CD4-positive, alpha-beta T cell treated with Interleukin-6 for 4 hours (primary cell): ENCODE data around the gene NDUFS1.
A peak's percentile ranks its signal among the peaks of the same experiment; 100 is the strongest.
"Not testable (repeated sequence)": the region's sequence is repeated elsewhere in the genome, so short reads cannot be mapped to it uniquely, and the experiment has no call there.

Source experiments
- DNase-seq: peaks from one replicate; pipeline ENCODE4 v3.0.0-alpha.2; 2020; ENCODE audit warnings: mixed read lengths

The NDUFS1 gene

DNA sequence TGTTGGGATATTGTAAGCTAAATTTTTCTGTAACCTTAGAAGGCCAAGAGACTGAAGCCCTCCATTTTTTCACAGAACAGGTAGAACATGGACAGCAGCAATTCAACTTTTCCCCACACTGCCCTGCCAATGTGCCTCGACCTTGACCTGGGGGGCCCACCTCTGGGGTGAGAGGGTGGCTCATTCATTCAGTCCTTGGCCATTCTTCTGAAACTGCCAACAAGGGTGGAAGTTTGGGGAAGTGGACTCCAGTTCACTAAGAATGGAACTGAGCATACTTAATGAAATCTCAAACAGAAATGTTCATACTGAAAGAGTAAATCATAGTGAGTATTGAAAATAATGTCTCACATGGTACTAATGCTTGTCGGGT lies 1.5 kb upstream of the NDUFS1 start:
- no peak for DNase-seq

DNA sequence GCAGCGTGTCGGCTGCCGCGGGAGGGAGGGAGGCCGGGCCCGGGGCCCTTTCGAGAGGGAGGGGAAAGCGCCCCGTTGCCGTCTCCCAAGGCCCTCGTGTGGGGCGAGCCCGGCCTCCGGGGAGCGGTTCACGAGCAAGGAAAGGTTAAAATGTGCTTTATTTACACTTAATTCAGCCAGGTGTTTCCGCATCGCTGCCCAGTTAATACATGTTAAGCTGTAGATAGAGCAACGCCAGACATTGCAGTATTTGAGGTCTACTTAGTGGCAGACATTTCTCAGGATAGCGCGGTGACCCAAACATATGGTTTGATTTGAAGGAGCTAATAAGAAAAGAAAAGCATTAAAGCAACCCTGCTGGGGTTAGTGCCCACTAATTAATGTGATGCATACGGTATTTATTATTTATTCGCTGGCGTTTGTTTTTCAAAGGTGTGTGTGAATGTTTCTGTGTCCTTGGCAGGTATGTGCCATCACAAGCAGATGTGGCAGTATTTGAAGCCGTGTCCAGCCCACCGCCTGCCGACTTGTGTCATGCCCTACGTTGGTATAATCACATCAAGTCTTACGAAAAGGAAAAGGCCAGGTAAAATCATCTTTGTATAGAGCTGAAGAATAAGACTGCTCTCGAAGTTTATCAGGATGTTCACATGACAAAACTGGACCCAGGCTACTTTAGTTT lies 1.0 kb upstream of the NDUFS1 start:
- peak; percentile 71 for DNase-seq

DNA sequence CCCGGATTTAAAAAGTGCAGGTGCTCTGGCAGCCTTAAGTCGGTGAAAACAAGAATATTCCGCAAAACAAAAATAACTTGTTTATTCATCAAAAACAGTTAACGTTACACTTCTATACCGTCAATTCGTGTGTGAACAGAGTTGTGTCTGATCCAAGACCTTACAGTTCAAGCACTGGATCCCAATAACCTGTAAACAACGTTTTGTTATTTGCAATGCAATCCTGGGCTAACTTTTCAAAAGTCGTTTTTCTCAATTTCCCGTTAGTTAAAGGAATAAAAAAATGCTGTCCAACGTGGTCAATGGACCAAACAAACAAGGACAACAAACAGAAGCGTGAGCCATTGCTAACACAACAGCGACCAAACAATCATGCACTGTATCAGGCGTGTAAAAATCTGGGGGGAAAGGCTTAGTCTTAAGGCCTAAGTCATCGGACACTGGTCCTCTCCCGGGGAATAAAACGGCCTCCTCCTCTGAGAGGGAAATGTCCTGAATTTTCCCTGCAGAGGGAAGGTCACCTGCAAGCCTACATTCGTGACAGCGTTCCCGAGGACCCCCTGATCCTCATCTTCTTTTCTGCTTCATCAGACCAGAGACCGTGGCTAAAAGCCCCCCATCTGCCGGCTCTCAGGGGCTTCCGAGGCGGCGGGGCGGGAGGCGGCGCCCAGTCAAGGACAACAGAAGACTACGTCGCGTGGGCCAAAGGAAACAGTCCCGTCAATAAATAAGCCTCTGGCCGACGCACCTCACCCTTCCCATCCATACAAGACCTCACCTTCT lies 490 bp downstream of the NDUFS1 start:
- DNase-seq, result no peak

DNA sequence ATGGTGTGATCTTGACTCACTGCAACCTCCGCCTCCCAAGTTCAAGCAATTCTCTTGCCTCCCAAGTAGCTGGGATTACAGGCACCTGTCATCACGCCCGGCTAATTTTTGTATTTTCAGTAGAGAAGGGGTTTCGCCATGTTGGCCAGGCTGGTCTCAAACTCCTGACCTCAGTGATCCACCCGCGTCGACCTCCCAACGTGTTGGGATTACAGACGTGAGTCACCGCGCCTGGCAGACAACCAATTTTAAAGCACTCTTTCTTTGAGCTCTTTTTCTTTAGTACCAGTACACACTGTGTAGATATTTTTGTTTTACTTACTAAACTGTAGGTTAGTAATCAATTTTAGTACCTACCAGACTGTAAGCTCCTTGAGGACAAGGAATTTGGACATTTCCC lies 2.2 kb downstream of the NDUFS1 start:
- not testable (repeated sequence) for DNase-seq

DNA sequence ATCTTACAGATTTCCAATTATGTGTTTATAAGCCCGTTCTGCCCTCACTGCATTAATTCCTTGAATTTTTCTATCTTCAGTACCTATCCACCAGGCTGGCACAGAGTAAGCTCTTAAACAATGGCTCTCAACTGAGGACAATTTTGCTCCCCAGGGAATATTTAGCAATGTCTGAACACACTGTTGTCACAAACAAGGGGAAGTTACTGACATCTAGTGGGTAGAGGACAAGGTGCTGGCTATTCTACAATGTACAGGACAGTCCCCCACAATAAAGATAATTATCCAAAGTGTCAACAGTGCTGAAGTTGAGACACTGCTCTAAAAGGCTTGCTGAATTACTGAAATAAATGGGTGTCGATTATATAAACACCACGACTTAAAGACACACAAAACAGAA lies 5.0 kb downstream of the NDUFS1 start:
- DNase-seq, result no peak

DNA sequence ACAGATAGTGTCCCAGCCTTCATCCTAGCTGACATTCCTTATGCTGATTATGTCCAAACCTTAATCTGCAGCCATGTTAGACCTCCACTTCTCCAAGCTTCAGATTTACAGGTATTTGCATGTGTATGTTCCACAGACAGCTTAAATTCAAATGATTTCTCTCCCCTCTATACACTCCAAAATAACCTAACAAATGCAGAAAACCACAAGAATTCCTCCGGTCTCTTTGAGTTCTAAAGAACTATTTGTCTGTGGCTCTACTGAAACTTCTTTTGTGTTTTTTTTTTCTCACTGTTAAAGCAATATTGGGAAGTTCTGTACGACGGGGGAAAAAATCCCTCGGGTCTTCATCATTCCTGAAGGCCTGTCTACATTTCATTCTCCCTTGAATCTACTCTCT lies 8.6 kb downstream of the NDUFS1 start:
- no peak for DNase-seq

DNA sequence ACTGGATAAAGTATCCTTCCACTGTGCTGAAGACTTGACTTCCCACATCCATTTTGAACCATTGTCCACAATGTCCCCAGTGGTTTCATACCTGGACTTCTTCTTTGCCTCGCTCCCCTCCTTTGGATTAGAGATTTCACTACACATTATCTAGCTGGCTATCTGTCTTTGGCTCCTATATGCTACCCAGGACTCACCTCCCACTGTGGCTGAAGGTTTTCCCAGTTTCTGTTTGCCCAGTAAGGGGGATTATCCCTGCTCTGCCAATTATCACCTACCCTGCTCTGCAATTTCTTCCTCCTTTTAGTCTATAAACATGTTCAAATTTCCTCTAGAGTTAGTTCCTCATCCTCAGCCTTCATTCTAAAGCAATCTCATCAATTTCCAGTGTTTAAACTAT lies 9.1 kb downstream of the NDUFS1 start:
- DNase-seq, result no peak

DNA sequence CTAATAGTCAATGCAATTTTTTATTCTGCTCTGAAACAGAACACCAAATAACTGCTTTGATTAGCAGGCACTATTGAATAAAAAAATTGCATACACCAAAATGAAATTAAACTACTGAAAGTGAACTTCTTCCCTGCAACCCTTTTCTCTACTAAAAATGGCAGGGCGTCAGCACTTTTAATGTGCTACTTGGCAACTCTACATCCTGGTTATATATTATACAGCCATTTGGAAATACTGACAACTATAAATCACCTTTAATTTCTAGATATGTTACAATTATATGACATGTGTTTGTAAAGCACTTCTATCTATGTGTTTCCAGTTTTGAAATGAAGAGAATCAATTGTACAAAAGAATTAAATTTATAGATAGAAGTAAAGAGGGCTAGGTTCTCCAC lies 9.9 kb downstream of the NDUFS1 start:
- DNase-seq, result no peak

DNA sequence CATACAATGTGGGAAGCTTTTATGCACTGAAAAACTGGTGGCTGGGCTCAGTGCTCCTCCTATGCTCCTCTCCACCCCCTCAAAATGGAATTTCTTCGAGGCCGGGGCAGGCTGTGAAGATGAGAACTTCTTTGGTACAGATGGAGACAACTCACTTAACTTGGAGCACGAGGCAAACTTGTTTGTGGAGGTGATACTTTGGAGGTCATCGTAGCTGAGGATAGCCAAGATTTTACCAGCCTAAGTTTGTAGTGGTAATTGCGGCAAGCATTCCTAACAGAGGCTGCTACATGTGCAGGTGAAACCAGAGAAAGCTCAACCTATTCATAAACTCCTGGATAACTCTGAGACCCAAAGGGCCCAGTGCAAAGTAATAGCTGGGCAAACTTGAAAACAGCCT lies 13.6 kb downstream of the NDUFS1 start:
- no peak for DNase-seq

DNA sequence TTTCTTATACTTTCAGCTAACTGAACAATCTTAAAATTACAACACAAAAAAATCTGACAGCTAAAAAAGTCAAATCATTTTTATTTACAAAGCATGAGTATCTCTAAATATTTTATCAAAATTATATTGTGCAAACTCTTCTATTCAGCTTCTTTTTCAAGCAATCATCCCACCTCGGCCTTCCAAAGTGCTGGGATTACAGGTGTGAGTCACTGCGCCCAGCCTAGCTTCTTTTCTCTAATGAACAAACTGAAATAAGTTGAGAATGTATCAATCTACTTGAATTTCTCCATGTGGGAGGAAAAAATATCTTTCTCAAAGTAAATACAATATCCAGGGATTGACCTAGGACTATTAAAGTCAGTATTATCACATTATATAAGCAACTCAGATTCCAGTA lies 14.9 kb downstream of the NDUFS1 start:
- DNase-seq, result no peak

DNA sequence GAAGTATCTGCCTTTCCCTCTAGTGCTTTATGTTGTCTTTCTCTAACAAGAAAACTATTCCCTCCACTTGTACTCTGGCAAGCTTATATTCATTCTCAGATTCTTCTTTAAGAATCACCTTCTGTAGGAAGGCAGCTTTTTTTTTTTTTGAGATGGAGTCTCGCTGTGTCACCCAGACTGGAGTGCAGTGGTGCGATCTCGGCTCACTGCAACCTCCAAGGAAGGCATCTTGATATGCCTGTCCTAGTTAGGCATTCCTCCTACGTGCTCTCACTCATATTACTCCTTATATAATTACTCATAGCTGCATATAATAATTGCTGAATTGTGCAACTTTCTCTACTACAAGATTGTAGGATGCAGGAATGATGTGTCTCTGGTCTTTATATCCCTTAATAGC lies 15.8 kb downstream of the NDUFS1 start:
- no peak for DNase-seq

DNA sequence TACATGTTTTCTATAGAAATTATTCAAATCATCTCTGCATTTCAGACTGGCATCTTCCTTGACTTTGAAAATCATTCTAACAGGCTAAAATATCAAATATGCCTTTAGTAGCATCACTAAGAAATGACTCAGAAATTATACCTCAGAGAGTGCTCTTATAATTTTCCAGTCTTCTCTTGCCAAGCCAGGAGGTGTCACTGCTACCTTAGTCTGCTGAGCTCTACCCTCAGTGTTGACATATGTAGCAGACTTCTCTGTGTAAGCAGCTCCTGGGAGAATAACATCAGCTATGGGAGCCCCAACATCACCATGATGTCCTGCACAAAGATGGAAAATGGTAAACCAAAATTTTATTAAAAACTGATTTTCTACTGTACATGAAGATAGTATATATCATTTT lies 31.6 kb downstream of the NDUFS1 start:
- DNase-seq, result no peak

DNA sequence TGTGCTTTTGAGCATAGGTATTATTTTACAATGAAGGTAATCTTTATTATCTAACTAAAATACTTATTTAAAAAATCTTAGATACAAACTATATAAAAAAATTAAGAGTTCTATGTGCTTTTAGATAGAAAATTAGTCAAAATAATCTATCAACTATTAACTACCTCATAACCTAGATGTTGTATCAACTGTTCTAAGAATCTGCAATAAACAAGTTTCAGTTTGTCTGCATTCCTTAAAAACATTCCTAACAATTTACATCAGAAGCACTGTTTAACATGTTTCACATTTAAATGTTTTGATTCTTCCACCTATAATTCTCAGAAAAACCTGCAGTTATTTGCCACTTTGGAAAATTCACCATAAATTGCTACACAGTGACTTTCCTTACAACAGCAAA lies 33.3 kb downstream of the NDUFS1 start:
- DNase-seq, result no peak

DNA sequence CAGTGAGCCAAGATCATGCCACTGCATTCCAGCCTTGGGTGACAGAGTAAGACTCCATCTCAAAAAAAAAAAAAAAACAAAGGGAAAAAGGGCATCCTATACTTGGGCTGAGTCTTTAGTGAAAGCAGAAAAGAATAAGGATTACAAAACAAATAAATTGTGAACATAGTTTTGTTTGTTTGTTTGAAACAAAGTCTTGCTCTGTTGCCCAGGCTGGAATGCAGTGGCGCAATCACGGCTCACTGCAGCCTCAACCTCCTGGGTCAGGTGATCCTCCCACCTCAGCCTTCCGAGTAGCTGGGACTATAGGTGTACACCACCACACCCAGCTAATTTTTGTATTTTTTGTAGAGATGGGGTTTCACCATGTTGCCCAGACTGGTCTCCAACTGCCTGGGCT lies 36.7 kb downstream of the NDUFS1 start:
- not testable (repeated sequence) for DNase-seq

DNA sequence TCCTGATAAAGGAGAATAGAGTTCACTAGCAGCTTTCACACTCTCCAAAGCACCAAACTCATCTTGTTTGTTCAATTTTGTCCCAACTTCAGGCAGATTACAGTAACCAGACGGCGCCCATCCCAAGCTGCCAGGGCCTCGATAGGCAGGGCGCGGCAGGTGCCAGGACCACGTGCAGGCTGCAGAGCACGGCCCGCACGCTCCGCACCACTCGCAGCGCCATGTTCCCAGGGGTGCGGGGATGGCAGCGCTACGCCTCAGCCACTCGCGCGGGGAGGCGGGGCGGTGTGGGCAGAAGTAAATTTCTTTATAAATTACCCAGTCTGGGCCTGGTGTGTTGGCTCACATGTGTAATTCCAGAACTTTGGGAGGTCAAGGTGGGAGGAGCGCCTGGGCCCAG lies 43.0 kb downstream of the NDUFS1 start:
- no peak for DNase-seq

DNA sequence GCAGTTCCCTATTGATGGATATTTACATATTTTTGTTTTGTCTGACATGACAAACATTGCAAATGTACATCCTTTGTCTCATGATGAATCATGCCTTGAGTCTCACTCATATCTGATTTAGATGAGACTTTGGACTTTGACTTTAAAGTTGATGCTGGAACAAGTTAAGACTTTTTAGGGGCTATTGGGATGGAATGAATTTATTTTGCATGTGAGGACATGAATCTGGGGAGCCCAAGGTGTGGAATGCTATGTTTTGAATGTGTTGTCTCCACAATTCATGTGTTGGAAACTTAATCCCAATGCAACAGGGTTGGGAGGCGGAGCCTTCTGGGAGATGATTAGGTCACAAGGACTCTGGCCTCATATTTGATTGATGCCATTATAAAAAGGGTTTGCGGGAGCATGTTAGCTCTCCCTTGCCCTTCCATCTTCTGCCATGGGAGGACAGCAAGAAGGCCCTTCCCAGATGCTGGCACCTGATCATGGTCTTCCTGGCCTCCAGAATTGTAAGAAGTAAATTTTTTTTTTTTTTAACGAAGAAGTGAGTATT lies 44.1 kb downstream of the NDUFS1 start:
- DNase-seq, result no peak

DNA sequence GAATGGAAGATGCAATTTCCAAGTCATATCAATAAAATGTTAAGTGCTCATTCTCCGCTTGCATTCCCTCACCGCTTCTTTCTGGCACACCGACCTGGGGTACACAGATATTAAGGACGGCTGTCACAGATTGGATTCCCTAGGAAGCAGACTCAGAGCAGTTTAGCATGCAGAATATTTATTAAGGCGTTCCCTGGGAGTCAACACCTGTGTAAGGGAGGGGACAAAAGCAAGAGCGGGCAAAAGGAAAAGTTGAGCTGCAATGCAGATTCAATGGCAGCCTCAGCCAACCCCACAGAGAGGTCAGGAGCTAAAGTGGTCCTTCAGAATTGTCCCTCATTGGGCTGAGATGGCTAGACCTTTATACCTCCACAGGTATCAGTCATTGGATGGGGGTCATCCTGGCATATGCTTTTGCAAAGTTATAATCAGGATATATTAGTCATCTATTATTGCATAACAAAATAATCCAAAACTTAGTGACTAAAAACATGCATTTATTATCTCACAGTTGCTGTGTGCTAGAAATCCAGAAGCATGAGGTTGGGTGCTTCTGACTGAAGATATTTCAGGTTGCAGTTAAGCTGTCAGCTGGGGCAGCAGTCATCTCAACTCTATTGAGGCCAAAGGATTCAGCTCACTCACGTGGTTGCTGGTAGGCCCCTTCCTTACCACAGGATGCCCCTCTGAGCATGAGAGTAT lies 46.2 kb downstream of the NDUFS1 start:
- no peak for DNase-seq

DNA sequence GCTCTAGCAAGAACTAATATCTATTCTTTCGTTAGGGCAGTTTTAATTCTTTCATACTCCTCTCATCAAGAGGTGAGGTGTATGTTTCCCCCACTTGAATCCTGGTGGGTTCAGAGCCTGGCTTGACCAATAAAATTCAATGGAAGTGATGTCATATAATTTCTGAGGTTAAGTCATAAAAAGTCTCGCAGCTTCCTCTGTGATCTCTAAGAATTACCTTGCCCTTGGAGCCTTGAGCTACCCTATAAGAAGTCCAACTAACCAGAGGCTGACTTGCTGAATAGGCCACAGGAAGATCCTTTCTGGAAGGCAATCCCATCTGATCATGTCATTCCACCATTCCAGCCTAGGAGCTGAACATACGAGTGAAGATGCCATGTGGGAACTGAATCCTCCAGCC lies 47.1 kb downstream of the NDUFS1 start:
- no peak for DNase-seq

DNA sequence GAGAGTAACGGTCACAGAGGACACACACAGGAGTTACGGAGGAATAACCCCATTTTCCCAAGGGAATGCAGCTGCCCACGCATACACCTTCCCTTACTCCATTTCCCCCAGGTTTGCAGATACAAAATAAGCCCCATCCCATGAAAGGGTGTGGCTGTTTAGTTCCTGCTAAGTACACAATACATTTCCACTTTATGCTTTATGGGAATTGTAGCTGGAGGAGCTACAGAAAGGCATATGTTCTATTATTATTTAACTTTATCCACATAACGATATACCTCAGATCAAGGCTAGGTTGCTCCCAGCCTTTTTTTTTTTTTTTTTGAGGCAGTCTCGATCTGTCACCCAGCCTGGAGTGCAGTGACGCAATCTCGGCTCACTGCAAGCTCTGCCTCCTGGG lies 50.5 kb downstream of the NDUFS1 start:
- DNase-seq, result no peak

DNA sequence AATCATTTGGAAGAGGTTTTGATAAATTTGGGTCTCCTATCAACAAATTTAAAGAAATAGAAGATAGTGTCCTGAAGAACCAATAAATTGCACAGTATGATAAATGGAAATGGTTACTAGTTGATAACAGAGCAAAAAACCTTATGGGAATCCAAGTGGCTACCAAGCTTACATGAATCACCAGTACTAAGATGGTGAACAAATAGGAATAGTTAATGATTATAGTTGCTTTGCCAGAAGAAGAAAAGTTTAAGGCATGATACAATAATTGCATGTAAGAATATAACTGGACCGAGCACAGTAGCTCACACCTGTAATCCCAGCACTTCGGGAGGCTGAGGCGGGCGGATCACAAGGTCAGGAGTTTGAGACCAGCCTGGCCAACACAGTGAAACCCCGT lies 53.7 kb downstream of the NDUFS1 start:
- DNase-seq, result no peak

DNA sequence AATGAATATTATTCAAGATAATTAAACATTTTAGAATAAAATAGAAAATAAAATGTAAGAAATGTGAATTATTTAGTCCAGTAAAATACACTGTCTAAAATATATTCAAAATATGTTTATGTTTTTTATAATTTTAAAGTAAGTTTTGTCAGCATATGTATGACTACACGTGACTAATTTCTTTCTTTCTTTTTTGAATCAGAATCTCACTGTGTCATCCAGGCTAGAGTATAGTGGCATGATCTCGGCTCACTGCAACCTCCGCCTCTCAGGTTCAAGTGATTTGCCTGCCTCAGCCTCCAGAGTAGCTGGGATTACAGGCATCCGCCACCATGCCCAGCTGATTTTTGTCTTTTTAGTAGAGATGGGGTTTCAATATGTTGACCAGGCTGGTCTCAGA lies 54.2 kb downstream of the NDUFS1 start:
- DNase-seq, result no peak

DNA sequence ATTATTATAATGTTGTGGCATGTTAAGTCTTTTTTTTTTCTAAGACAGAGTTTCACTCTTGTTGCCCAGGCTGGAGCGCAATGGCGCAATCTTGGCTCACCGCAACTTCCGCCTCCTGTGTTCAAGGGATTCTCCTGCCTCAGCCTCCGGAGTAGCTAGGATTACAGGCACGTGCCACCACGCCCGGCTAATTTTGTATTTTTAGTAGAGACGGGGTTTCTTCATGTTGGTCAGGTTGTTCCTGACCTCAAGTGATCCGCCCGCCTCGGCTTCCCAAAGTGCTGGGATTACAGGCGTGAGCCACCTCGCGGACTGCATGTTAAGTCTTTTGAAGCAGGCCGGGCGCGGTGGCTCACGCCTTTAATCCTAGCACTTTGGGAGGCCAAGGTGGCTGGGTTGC lies 60.4 kb downstream of the NDUFS1 start:
- not testable (repeated sequence) for DNase-seq

DNA sequence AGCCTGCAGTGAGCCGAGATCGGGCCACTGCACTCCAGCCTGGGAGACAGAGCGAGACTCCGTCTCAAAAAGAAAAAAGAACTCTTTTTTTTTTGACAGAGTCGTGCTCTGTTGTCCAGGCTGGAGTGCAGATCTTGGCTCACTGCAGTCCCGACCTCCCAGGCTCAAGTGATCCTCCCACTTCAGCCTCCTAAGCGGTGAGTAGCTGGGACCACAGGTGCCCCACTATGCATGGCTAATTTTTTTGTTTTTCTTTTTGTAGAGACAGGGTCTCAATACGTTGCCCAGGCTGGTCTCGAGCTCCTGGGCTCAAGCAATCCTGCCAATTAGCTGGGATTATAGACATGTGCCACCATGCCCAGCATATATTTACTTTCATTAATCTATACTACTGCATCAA lies 60.8 kb downstream of the NDUFS1 start:
- no peak for DNase-seq

DNA sequence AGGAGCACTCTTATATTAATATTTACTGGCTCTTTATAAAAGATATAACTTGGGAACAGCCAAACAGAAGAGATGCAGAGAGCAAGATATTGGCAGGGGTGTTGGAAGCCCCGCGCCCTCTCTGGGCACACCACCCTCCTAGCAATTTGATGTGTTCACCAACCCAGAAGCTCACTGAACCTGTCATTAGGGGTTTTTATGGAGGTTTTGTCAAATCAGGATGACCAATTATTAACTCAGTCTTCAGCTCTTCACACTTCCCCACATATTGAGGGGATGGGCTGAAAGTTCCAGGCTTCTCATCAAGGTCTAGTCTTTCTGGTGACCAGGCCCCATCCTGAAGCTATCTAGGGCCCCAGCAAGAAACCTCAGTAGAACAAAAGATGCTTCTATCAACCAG lies 62.4 kb downstream of the NDUFS1 start:
- DNase-seq, result no peak
